ENCODE measurements around the gene SNIP1.
"Not testable (repeated sequence)": the region's sequence is repeated elsewhere in the genome, so short reads cannot be mapped to it uniquely, and the experiment has no call there.

The SNIP1 gene

GRCh38 chr1:37553927-37554808 lies at the start of gene SNIP1:
TSS of gene SNIP1 (minus strand) at chr1:37554293. CDS start at chr1:37554229, 64 bp downstream.
- H3K27ac ChIP-seq, result peak within 1 kb of the TSS; percentile 76
- DNase-seq (ENCODE audit: low read depth, low spot score), result peak; percentile 64

- H3K27ac ChIP-seq, result no peak overlapping the region
- no peak for DNase-seq (ENCODE audit: low read depth, low spot score)
Measured at GRCh38 chr1:37602750-37603694, 48.9 kb upstream of the SNIP1 start.

GRCh38 chr1:37601441-37601840 lies 47.3 kb upstream of the SNIP1 start:
- no peak for DNase-seq (ENCODE audit: low read depth, low spot score)
- H3K27ac ChIP-seq, result no peak overlapping the region

DNA sequence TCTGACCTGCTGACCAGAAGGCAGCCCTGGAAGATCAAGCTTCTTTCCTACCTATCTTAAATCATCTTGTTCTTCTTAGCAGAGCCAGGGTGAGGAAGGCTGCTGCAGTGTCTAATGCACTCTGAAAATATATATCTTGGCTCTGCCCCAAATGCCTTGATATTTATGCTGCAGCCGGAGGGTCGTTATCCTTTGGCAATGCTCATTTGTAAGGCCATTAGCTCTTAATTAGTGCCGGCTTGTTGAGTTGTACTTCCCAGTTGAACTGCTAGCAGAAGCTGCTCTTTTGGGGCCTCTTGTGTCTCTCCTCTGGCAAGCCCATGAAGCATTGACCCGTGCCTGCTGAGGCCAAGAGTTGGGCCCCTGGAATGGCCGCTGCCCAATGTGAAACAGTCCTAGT lies 45.8 kb upstream of the SNIP1 start:
- H3K27ac ChIP-seq, result no peak overlapping the region
- DNase-seq (ENCODE audit: low read depth, low spot score), result no peak

DNA sequence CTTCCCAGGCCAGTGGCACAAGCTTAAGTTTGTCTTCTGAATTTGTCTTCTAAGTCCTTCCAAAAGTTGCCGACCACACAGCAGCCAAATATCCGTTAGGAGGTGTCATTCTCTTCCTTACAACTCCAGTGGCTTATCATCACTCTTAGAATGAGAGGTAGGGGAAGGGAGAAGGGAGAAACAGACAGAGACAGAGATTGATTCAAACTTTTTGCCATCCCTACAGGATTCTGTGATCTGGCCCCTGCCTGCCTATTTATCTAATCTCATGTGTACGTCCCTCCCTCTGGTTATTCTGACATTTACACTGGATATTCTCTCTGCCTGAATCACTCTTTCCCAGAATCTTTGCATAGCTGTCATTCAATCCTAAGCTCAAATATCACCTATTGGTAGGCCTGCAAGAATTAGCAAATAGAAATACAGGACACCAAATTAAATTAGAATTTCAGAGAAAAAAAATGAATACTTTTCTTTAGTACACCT lies 42.1 kb upstream of the SNIP1 start:
- no peak overlapping the region for H3K27ac ChIP-seq
- DNase-seq (ENCODE audit: low read depth, low spot score), result no peak

GRCh38 chr1:37595440-37596181 lies 41.5 kb upstream of the SNIP1 start, which contains the start of gene GNL2:
TSS of gene GNL2 (minus strand) at chr1:37595937. CDS start at chr1:37595822, 115 bp downstream.
- H3K27ac ChIP-seq, result peak within 1 kb of the TSS; percentile 70
- DNase-seq (ENCODE audit: low read depth, low spot score), result peak; percentile 78

- no peak overlapping the region for H3K27ac ChIP-seq
- DNase-seq (ENCODE audit: low read depth, low spot score), result no peak
Measured at GRCh38 chr1:37593726-37594125, 39.6 kb upstream of the SNIP1 start.

- no peak overlapping the region for H3K27ac ChIP-seq
- no peak for DNase-seq (ENCODE audit: low read depth, low spot score)
Measured at GRCh38 chr1:37588939-37589338, 34.8 kb upstream of the SNIP1 start.

DNA sequence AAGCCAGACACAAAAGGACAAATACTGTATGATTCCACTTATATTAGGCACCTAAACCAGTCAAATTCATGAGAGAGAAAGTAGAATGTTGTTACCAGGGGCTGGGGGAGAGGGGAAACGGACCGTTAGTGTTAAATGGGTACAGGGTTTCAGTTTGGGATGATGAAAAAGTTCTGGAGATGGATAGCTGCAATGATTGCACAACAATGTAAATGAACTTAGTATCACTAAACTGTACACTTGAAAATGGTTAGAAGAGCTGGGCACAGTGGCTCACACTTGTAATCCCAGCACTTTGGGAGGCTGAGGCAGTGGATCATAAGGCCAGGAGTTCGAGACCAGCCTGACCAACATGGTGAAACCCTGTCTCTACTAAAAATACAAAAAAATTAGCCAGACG lies 30.5 kb upstream of the SNIP1 start:
- not testable (repeated sequence) for DNase-seq (ENCODE audit: low read depth, low spot score); H3K27ac ChIP-seq

GRCh38 chr1:37575692-37576091 lies 21.6 kb upstream of the SNIP1 start:
- H3K27ac ChIP-seq, result peak overlapping the region; percentile 77
- no peak for DNase-seq (ENCODE audit: low read depth, low spot score)

GRCh38 chr1:37574834-37575480 lies 20.9 kb upstream of the SNIP1 start:
- H3K27ac ChIP-seq, result peak overlapping the region; percentile 77
- no peak for DNase-seq (ENCODE audit: low read depth, low spot score)

GRCh38 chr1:37570528-37571334 lies 16.6 kb upstream of the SNIP1 start:
- DNase-seq (ENCODE audit: low read depth, low spot score), result no peak
- H3K27ac ChIP-seq, result no peak overlapping the region

GRCh38 chr1:37567023-37567422 lies 12.9 kb upstream of the SNIP1 start:
- no peak overlapping the region for H3K27ac ChIP-seq
- DNase-seq (ENCODE audit: low read depth, low spot score), result no peak

GRCh38 chr1:37564892-37565291 lies 10.8 kb upstream of the SNIP1 start:
- no peak for DNase-seq (ENCODE audit: low read depth, low spot score)

GRCh38 chr1:37562984-37563383 lies 8.9 kb upstream of the SNIP1 start:
- DNase-seq (ENCODE audit: low read depth, low spot score), result no peak
- H3K27ac ChIP-seq, result peak overlapping the region; percentile 33

More at GRCh38 chr1:37564892-37565291, 10.8 kb upstream of the SNIP1 start:
- H3K27ac ChIP-seq, result no peak overlapping the region

GRCh38 chr1:37561133-37562132 lies 7.3 kb upstream of the SNIP1 start:
- DNase-seq (ENCODE audit: low read depth, low spot score), result no peak
- no peak overlapping the region for H3K27ac ChIP-seq

DNA sequence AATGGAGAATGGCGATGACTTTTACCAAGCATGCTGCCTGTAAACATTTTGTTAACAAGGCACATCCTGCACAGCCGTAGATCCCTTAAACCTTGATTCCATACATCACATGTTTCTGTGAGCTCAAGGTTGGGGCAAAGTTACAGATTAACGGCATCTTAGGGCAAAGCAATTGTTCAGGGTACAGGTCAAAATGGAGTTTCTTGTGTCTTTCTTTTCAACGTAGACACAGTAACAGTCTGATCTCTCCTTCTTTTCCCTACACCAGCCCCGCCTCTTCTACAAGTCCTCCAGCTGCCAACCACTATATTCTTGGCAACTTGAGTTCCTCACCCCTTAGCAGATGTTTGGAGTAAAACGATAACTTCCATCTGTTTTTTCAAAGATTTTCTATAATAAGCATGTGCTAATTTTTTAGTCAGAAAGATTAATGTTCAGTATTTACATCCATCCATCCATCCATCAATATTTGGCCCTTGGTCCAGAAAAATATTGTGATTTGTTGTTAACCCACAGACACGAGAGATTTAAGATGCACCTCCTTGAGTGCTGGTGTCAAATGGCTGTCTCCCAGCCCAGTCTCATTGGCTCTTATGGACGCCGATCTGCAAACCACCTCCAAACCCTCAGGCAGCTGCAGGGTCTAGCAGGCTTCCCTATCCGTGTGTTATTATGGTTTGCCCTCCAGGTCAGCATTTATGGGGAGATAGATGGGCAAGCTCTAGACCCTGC lies 6.5 kb upstream of the SNIP1 start:
- no peak overlapping the region for H3K27ac ChIP-seq
- no peak for DNase-seq (ENCODE audit: low read depth, low spot score)

All from epithelial cell of prostate (primary cell).